Measurements from ENCODE around the gene NVL. TPM values are rescaled to one million over a fixed set of nuclear protein-coding genes. Genes with fewer than 3 reads are reported as not detected.

NVL gene
- total and polyA plus RNA-seq, 10 of the 15 experiments (the other 5 are each of a cell fraction or from before 2014, with no cell fraction given), result 20.3 to 49.6 (median 35.2) TPM

DNA sequence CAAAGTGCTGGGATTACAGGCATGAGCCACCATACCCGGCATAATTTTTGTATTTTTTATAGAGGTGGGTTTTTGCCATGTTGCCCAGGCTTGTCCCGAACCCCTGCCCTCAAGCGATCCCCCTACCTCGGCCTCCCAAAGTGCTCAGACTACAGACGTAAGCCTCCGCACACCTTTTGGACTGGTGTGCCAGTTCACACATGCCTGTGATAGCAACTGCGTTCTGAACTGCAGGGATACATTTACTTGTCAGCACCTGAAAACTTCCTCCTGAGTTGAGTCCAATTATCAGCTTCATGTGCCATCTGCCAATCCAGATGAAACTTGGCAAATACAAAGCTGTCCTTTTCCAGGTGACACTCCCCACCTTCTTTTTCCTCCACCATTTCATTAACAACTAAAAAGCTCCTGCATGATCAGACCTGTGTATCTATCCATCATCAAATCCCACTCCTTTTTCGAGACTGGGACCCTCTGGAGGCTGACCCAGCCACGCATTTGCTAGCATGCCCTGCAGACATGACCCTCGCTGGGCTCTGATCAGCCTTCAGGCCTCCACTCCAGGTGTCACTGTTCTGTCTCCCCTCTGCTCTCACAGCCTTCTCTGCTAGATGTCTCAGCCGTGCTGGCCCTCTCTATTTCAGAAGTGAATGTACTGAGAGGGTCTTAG, 149.1 kb downstream of the NVL start (continued):
- TF ChIP-seq BRCA1 (IDR thresholded peaks at IDR 0.05; ENCODE audit: low read depth, low read length) (no peak), FOXM1 (IDR thresholded peaks at IDR 0.05; ENCODE audit: low read depth, low read length) (no peak)
- TF ChIP-seq, protein P1, sequence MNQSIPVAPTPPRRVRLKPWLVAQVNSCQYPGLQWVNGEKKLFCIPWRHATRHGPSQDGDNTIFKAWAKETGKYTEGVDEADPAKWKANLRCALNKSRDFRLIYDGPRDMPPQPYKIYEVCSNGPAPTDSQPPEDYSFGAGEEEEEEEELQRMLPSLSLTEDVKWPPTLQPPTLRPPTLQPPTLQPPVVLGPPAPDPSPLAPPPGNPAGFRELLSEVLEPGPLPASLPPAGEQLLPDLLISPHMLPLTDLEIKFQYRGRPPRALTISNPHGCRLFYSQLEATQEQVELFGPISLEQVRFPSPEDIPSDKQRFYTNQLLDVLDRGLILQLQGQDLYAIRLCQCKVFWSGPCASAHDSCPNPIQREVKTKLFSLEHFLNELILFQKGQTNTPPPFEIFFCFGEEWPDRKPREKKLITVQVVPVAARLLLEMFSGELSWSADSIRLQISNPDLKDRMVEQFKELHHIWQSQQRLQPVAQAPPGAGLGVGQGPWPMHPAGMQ (IDR thresholded peaks at IDR 0.05; ENCODE audit: borderline replicate concordance), result no peak

DNA sequence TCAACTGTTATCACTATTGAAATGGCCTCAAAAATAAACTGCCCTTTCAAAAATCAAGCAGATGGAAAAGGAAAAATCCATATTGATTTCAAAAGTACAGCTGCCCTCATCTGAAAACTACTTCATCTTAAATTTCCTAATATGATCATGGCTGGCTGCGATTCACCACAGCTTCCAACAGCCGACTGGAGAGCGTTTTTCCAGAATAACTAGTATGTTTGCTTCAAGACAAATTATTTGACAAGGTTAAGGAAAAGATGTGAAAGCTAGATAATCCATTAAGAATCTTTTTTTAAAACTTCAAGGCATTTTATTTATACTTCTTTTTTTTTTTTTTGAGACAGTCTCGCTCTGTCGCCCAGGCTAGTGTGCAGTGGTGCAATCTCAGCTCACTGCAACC, 151.1 kb downstream of the NVL start:
- no peak for ATAC-seq
- DNase-seq (ENCODE audit: low read depth, low spot score), result no peak
- Histone ChIP-seq H3K79me2 (ENCODE audit: control insufficient read depth, insufficient read depth, low read length) (peaks cover 8% of the 10 kb centered on the region), H4K20me1 (ENCODE audit: control insufficient read depth, insufficient read depth) (no peaks in the 10 kb centered on the region), H3K27me3 (replicated peaks in 1 of 2; ENCODE audit: control insufficient read depth in 2 of 2, insufficient read depth in 2 of 2, low read length in 1 of 2) (no peaks in the 10 kb centered on the region), H3K36me3 (ENCODE audit: control insufficient read depth in 2 of 2, insufficient read depth in 2 of 2, low read length in 1 of 2) (no peaks in the 10 kb centered on the region), H3K27ac (ENCODE audit: control insufficient read depth, insufficient read depth) (no peak overlapping the region), H3K4me3 (no peak overlapping the region), H3K4me2 (ENCODE audit: control insufficient read depth, insufficient read depth) (no peak overlapping the region), H2AFZ (ENCODE audit: control insufficient read depth, low read depth, low read length) (no peak overlapping the region), H3K4me1 (ENCODE audit: control insufficient read depth, insufficient read depth, low read length) (peaks cover 7% of the 10 kb centered on the region; the same call in 1 of the 2 replicates), H3K9me3 (replicated peaks; ENCODE audit: control insufficient read depth, insufficient read depth, low read length) (no peaks in the 10 kb centered on the region), H3K9ac (ENCODE audit: control insufficient read depth, insufficient read depth, low read length) (no peak overlapping the region)
- RAD21 ChIA-PET (ENCODE audit: unreplicated experiment), result interaction anchor here (1.1 kb wide), 1 partner anchor 63 kb away, joined by 4 read pairs; no protein-coding TSS in a partner anchor
- FAIRE-seq, result no peak
- intact Hi-C loops (cut with micrococcal nuclease; ENCODE audit: unreplicated experiment) (no loop called here), in situ Hi-C loops (cut with MboI) (no loop called here)
- CTCF ChIA-PET, result interaction anchor here (0.6 to 1.6 kb wide), 4 partner anchors 9 to 693 kb away, joined by 3 to 13 read pairs (median 3); no protein-coding TSS in a partner anchor
- no TSS peak for BruUV-seq (replicated peaks)
- POLR2A ChIA-PET, result interaction anchor here (1.2 kb wide), 1 partner anchor 10 kb away, joined by 7 read pairs; no protein-coding TSS in a partner anchor
- SMC1A ChIA-PET (ENCODE audit: uncharacterized antibody, unreplicated experiment), result interaction anchor here (0.9 to 2.2 kb wide), 5 partner anchors 9 to 27 kb away, joined by 3 to 14 read pairs (median 6); no protein-coding TSS in a partner anchor
- 95% methylated on average over 4 of the region's 5 CpGs for WGBS (ENCODE audit: insufficient coverage, insufficient replicate concordance, low lambda C conversion rate, missing lambda C conversion rate)
- TF ChIP-seq MYC (IDR thresholded peaks at IDR 0.05; ENCODE audit: insufficient read depth, insufficient read length, insufficient replicate concordance, low read length, severe bottlenecking), result no peak
- TF ChIP-seq RCOR1 (conservative IDR thresholded peaks at IDR 0.05; ENCODE audit: low read depth, low read length), result no peak
- no peak for TF ChIP-seq CBX3 (IDR thresholded peaks at IDR 0.05; ENCODE audit: borderline replicate concordance, low read depth)
- no peak for TF ChIP-seq MXI1 (IDR thresholded peaks at IDR 0.05; ENCODE audit: low read depth, low read length)
- TF ChIP-seq, protein P2, sequence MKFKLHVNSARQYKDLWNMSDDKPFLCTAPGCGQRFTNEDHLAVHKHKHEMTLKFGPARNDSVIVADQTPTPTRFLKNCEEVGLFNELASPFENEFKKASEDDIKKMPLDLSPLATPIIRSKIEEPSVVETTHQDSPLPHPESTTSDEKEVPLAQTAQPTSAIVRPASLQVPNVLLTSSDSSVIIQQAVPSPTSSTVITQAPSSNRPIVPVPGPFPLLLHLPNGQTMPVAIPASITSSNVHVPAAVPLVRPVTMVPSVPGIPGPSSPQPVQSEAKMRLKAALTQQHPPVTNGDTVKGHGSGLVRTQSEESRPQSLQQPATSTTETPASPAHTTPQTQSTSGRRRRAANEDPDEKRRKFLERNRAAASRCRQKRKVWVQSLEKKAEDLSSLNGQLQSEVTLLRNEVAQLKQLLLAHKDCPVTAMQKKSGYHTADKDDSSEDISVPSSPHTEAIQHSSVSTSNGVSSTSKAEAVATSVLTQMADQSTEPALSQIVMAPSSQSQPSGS (IDR thresholded peaks at IDR 0.05; ENCODE audit: low read length), result no peak
- no peak for TF ChIP-seq CREB1 (IDR thresholded peaks at IDR 0.05; ENCODE audit: low read depth)
- TF ChIP-seq, protein P3, sequence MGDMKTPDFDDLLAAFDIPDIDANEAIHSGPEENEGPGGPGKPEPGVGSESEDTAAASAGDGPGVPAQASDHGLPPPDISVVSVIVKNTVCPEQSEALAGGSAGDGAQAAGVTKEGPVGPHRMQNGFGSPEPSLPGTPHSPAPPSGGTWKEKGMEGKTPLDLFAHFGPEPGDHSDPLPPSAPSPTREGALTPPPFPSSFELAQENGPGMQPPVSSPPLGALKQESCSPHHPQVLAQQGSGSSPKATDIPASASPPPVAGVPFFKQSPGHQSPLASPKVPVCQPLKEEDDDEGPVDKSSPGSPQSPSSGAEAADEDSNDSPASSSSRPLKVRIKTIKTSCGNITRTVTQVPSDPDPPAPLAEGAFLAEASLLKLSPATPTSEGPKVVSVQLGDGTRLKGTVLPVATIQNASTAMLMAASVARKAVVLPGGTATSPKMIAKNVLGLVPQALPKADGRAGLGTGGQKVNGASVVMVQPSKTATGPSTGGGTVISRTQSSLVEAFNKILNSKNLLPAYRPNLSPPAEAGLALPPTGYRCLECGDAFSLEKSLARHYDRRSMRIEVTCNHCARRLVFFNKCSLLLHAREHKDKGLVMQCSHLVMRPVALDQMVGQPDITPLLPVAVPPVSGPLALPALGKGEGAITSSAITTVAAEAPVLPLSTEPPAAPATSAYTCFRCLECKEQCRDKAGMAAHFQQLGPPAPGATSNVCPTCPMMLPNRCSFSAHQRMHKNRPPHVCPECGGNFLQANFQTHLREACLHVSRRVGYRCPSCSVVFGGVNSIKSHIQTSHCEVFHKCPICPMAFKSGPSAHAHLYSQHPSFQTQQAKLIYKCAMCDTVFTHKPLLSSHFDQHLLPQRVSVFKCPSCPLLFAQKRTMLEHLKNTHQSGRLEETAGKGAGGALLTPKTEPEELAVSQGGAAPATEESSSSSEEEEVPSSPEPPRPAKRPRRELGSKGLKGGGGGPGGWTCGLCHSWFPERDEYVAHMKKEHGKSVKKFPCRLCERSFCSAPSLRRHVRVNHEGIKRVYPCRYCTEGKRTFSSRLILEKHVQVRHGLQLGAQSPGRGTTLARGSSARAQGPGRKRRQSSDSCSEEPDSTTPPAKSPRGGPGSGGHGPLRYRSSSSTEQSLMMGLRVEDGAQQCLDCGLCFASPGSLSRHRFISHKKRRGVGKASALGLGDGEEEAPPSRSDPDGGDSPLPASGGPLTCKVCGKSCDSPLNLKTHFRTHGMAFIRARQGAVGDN (IDR thresholded peaks at IDR 0.05), result no peak
- TF ChIP-seq JUNB (IDR thresholded peaks at IDR 0.05), result no peak
- no peak for TF ChIP-seq FOS (IDR thresholded peaks at IDR 0.05; ENCODE audit: borderline replicate concordance, extremely low read depth, insufficient read length)
- TF ChIP-seq, protein P4, sequence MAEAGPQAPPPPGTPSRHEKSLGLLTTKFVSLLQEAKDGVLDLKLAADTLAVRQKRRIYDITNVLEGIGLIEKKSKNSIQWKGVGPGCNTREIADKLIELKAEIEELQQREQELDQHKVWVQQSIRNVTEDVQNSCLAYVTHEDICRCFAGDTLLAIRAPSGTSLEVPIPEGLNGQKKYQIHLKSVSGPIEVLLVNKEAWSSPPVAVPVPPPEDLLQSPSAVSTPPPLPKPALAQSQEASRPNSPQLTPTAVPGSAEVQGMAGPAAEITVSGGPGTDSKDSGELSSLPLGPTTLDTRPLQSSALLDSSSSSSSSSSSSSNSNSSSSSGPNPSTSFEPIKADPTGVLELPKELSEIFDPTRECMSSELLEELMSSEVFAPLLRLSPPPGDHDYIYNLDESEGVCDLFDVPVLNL (IDR thresholded peaks at IDR 0.05; ENCODE audit: low read depth, low read length), result no peak
- TF ChIP-seq MEF2B (IDR thresholded peaks at IDR 0.05; ENCODE audit: partially characterized antibody, poor library complexity, severe bottlenecking), result no peak
